BE2C (cell line): ENCODE results near the gene GRID1.
A peak's percentile ranks its signal among the peaks of the same experiment; 100 is the strongest.

Experiments used
- DNase-seq: peaks from one replicate; pipeline ENCODE4 v3.0.0-alpha.2; 2020
- H3K27me3 ChIP-seq: fragments of 250-450 bp; sonication (Bioruptor Pico); 2 replicates; pipeline ENCODE4 v1.5.1; 2020; ENCODE audit warnings: mild to moderate bottlenecking
- H3K36me3 ChIP-seq: fragments of 250-450 bp; sonication (Bioruptor Pico); 2 replicates; pipeline ENCODE4 v1.5.1; 2020; ENCODE audit warnings: mild to moderate bottlenecking
- H3K4me1 ChIP-seq: fragments of 250-450 bp; sonication (Bioruptor Pico); 2 replicates; pipeline ENCODE4 v1.5.1; 2020
- H3K4me3 ChIP-seq: 2 replicates; pipeline ENCODE4 v1.5.1; 2011; ENCODE audit warnings: low read depth, low read length
- H3K9me3 ChIP-seq: fragments of 250-450 bp; sonication (Bioruptor Pico); 2 replicates; pipeline ENCODE4 v1.5.1; 2020
- TF ChIP-seq, protein P1 (sequence below): IDR thresholded peaks from 2 replicates; pipeline ENCODE4 v1.5.1; 2012; ENCODE audit warnings: mild to moderate bottlenecking, low read depth, low read length

GRID1 gene

GRCh38 chr10:86253091-86254072 lies 113.2 kb downstream of the GRID1 start:
- Histone ChIP-seq H3K4me3 (no peak overlapping the region; the same call in 1 of the 2 replicates), H3K9me3 (no peaks in the 10 kb centered on the region), H3K27me3 (no peaks in the 10 kb centered on the region), H3K36me3 (no peaks in the 10 kb centered on the region), H3K4me1 (peaks cover 57% of the 10 kb centered on the region)
- TF ChIP-seq, protein P1, sequence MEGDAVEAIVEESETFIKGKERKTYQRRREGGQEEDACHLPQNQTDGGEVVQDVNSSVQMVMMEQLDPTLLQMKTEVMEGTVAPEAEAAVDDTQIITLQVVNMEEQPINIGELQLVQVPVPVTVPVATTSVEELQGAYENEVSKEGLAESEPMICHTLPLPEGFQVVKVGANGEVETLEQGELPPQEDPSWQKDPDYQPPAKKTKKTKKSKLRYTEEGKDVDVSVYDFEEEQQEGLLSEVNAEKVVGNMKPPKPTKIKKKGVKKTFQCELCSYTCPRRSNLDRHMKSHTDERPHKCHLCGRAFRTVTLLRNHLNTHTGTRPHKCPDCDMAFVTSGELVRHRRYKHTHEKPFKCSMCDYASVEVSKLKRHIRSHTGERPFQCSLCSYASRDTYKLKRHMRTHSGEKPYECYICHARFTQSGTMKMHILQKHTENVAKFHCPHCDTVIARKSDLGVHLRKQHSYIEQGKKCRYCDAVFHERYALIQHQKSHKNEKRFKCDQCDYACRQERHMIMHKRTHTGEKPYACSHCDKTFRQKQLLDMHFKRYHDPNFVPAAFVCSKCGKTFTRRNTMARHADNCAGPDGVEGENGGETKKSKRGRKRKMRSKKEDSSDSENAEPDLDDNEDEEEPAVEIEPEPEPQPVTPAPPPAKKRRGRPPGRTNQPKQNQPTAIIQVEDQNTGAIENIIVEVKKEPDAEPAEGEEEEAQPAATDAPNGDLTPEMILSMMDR, result no peak
- peak; percentile 86 for DNase-seq

GRCh38 chr10:86252556-86252955 lies 114.0 kb downstream of the GRID1 start:
- DNase-seq, result peak; percentile 34
- Histone ChIP-seq H3K9me3 (no peaks in the 10 kb centered on the region), H3K27me3 (no peaks in the 10 kb centered on the region), H3K4me1 (peaks cover 54% of the 10 kb centered on the region), H3K36me3 (no peaks in the 10 kb centered on the region), H3K4me3 (peak overlapping the region; percentile 3; the same call in 1 of the 2 replicates)
- TF ChIP-seq, protein P1, result no peak

GRCh38 chr10:86252079-86252478 lies 114.5 kb downstream of the GRID1 start:
- DNase-seq, result peak; percentile 53
- Histone ChIP-seq H3K9me3 (no peaks in the 10 kb centered on the region), H3K4me3 (peak overlapping the region; percentile 3; the same call in 1 of the 2 replicates), H3K27me3 (no peaks in the 10 kb centered on the region), H3K36me3 (no peaks in the 10 kb centered on the region), H3K4me1 (peaks cover 49% of the 10 kb centered on the region)
- TF ChIP-seq, protein P1, result no peak

DNA sequence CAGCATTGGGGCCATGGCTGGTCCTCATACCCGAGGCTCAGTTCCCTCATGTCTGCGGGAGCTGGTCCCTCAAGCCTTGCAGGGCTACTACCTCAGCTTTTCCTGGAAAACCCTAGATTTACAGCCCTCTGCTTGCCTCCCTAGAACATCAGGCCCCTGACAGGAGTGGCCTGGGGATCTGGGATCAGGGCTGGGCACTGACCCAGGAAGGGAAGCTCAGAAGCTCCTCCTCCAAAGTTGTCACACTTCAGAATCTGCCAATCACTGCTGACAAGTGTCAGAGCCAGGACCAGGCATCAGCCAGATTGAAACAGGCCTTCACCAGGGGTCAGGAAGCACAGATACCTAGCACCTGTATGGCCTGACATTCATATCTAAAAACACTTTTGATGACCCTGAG lies 115.2 kb downstream of the GRID1 start:
- peak; percentile 67 for DNase-seq

DNA sequence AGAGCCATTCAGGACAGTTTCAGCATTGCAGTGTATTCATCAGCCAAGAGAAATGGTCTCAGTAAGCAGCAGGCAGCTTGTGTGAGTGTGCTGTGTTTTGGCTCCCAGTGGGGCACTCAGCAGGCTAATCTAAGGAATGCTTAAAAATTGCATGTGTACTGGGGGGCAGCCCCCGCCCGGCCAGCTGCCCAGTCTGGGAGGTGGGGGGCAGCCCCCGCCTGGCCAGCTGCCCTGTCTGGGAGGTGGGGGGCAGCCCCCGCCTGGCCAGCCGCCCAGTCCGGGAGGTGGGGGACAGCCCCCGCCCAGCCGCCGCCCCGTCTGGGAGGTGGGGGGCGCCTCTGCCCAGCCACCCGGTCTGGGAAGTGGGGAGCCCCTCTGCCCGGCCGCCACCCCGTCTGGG lies 116.2 kb downstream of the GRID1 start:
- H3K4me1 ChIP-seq, result peaks cover 50% of the 10 kb centered on the region
- DNase-seq, result no peak
- H3K27me3 ChIP-seq, result no peaks in the 10 kb centered on the region
- no peak overlapping the region for H3K4me3 ChIP-seq
- no peaks in the 10 kb centered on the region for H3K36me3 ChIP-seq
- TF ChIP-seq, protein P1, result no peak
- H3K9me3 ChIP-seq, result no peaks in the 10 kb centered on the region

More for the DNA sequence above, 115.2 kb downstream of the GRID1 start:
- no peaks in the 10 kb centered on the region for H3K36me3 ChIP-seq
- TF ChIP-seq, protein P1, result no peak
- no peaks in the 10 kb centered on the region for H3K9me3 ChIP-seq
- peaks cover 47% of the 10 kb centered on the region for H3K4me1 ChIP-seq
- no peaks in the 10 kb centered on the region for H3K27me3 ChIP-seq
- H3K4me3 ChIP-seq, result no peak overlapping the region

DNA sequence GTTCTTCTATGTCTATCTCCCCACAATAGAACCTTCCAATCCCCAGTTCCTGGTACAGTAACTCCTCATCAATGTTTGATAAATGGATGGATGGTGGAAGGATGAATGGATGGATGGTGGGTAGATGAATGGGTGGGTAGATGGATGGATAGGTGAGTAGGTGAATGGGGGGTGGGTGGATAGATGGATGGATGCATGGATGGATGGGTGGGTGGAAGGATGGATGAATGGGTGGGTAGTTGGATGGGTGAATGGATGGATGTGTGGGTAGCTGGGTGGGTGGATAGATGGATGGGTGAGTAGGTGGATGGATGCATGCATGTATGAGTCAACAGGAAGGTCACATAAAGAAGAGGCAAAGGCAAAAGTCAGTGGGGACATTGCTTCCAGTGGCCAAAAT lies 116.8 kb downstream of the GRID1 start:
- Histone ChIP-seq H3K27me3 (no peaks in the 10 kb centered on the region), H3K36me3 (no peaks in the 10 kb centered on the region), H3K4me3 (no peak overlapping the region), H3K4me1 (peaks cover 50% of the 10 kb centered on the region), H3K9me3 (no peaks in the 10 kb centered on the region)
- DNase-seq, result no peak
- TF ChIP-seq, protein P1, result no peak
